ENCODE results near the gene ATP10B. TPM values are rescaled to one million over a fixed set of nuclear protein-coding genes. Genes with fewer than 3 reads are reported as not detected.

Gene ATP10B
- total and polyA plus RNA-seq, 2 experiments from 2014 or later = 2.7 to 5.1 TPM

GRCh38 chr5:160520609-160521391, 331.2 kb downstream of the ATP10B start:
- H3K27me3 ChIP-seq = no peaks in the 10 kb centered on the region
- H3K4me2 ChIP-seq = no peak overlapping the region
- no peaks in the 10 kb centered on the region for H4K20me1 ChIP-seq (ENCODE audit: insufficient read depth, poor library complexity, severe bottlenecking)
- DNase-seq (ENCODE audit: low spot score) = no peak
- no peak overlapping the region for H2AFZ ChIP-seq
- no peaks in the 10 kb centered on the region for H3K79me2 ChIP-seq
- peaks cover 4% of the 10 kb centered on the region for H3K4me1 ChIP-seq (ENCODE audit: insufficient read depth)
- H3K9me2 ChIP-seq (replicated peaks; ENCODE audit: insufficient read depth) = no peaks in the 10 kb centered on the region
- H3K9me3 ChIP-seq (ENCODE audit: low read depth) = no peaks in the 10 kb centered on the region
- H3K27ac ChIP-seq = no peak overlapping the region
- no peaks in the 10 kb centered on the region for H3K36me3 ChIP-seq (replicated peaks; ENCODE audit: insufficient read depth, low read depth)
- TF ChIP-seq EZH2 (IDR thresholded peaks at IDR 0.05; ENCODE audit: borderline replicate concordance) = no peak
- TF ChIP-seq, protein P1, sequence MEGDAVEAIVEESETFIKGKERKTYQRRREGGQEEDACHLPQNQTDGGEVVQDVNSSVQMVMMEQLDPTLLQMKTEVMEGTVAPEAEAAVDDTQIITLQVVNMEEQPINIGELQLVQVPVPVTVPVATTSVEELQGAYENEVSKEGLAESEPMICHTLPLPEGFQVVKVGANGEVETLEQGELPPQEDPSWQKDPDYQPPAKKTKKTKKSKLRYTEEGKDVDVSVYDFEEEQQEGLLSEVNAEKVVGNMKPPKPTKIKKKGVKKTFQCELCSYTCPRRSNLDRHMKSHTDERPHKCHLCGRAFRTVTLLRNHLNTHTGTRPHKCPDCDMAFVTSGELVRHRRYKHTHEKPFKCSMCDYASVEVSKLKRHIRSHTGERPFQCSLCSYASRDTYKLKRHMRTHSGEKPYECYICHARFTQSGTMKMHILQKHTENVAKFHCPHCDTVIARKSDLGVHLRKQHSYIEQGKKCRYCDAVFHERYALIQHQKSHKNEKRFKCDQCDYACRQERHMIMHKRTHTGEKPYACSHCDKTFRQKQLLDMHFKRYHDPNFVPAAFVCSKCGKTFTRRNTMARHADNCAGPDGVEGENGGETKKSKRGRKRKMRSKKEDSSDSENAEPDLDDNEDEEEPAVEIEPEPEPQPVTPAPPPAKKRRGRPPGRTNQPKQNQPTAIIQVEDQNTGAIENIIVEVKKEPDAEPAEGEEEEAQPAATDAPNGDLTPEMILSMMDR (IDR thresholded peaks at IDR 0.05; ENCODE audit: poor library complexity) = no peak
- no peak for TF ChIP-seq EZH2phosphoT487 (IDR thresholded peaks at IDR 0.05; ENCODE audit: low read depth, severe bottlenecking, unreplicated experiment)
- no peak overlapping the region for H3K4me3 ChIP-seq
- 84% methylated on average over 6 of the region's 6 CpGs for WGBS (ENCODE audit: low lambda C conversion rate, missing lambda C conversion rate)

DNA sequence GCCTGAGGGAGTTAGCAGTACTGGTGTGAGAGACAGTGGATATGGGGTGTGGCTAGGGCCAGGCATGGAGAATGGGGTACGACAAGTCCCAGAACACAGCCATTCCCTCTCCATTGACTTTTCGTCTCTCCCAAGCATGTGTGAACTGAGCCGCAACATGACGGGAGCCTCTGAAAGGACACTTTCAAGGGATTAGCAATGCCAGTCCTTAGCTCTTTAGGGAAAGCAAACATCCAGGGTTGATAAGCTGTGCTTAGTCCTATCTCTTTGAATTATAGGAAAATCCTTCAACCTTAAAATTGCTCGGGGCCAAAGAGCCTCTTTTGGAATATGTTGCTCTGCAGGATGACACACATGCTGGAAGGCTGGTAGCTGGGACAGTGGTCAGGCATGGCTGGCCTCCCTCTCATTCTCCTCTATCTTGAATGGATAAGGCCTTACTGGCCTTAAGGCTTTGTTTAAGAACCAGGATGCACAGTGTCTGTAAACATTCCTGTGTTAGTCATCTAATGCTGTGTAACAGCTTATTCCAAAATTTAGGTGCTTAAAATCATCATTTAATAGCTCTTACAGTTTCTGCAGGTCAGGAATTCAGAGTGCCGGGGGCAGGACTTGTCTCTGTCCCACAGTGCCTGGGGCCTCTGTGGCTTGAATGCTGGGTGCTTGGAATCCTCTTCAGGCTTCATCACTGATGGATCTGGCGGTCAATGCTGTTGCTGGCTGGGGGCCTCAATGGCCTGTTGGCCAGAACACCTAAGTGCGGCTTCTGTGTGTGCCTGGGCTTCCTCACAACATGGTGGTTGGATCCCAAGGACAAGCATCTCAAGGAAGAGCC, 335.1 kb downstream of the ATP10B start:
- TF ChIP-seq, protein P1 (IDR thresholded peaks at IDR 0.05; ENCODE audit: poor library complexity) = no peak
- no peak for TF ChIP-seq EZH2phosphoT487 (IDR thresholded peaks at IDR 0.05; ENCODE audit: low read depth, severe bottlenecking, unreplicated experiment)
- no peak for TF ChIP-seq EZH2 (IDR thresholded peaks at IDR 0.05; ENCODE audit: borderline replicate concordance)
- DNase-seq (ENCODE audit: low spot score) = no peak
- Histone ChIP-seq H3K27ac (no peak overlapping the region), H3K4me1 (ENCODE audit: insufficient read depth) (peaks cover 4% of the 10 kb centered on the region), H2AFZ (no peak overlapping the region), H3K36me3 (replicated peaks; ENCODE audit: insufficient read depth, low read depth) (no peaks in the 10 kb centered on the region), H3K27me3 (no peaks in the 10 kb centered on the region), H3K4me2 (no peak overlapping the region), H3K9me3 (ENCODE audit: low read depth) (no peaks in the 10 kb centered on the region), H3K9me2 (replicated peaks; ENCODE audit: insufficient read depth) (no peaks in the 10 kb centered on the region), H4K20me1 (ENCODE audit: insufficient read depth, poor library complexity, severe bottlenecking) (no peaks in the 10 kb centered on the region), H3K4me3 (no peak overlapping the region), H3K79me2 (no peaks in the 10 kb centered on the region)
- WGBS (ENCODE audit: low lambda C conversion rate, missing lambda C conversion rate) = 48% methylated on average over 8 of the region's 8 CpGs

DNA sequence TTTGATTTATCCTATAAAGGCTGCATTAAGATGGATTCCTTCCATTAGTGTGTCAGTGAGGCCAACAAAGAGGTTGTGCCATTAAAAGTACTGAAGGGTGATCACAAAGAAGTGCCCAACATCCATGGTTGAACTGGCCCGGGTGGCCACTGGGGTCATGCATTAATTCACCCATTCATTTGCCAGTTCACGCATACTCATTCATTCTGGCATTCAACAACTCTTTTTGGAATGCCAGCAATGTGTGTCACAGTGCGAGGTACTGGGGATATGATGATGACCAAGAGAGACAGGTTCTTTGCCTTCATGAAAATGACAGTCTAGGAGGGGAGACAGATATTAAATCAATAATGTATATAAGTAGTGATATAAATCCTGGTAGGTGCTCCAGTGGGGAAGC, 337.1 kb downstream of the ATP10B start:
- Histone ChIP-seq H3K4me2 (no peak overlapping the region), H3K27me3 (no peaks in the 10 kb centered on the region), H3K9me3 (ENCODE audit: low read depth) (no peaks in the 10 kb centered on the region), H3K4me3 (no peak overlapping the region), H4K20me1 (ENCODE audit: insufficient read depth, poor library complexity, severe bottlenecking) (no peaks in the 10 kb centered on the region), H2AFZ (no peak overlapping the region), H3K36me3 (replicated peaks; ENCODE audit: insufficient read depth, low read depth) (no peaks in the 10 kb centered on the region), H3K4me1 (ENCODE audit: insufficient read depth) (peaks cover 4% of the 10 kb centered on the region), H3K27ac (no peak overlapping the region), H3K79me2 (no peaks in the 10 kb centered on the region), H3K9me2 (replicated peaks; ENCODE audit: insufficient read depth) (no peaks in the 10 kb centered on the region)
- TF ChIP-seq, protein P1 (IDR thresholded peaks at IDR 0.05; ENCODE audit: poor library complexity) = no peak
- no peak for TF ChIP-seq EZH2 (IDR thresholded peaks at IDR 0.05; ENCODE audit: borderline replicate concordance)
- no peak for TF ChIP-seq EZH2phosphoT487 (IDR thresholded peaks at IDR 0.05; ENCODE audit: low read depth, severe bottlenecking, unreplicated experiment)
- DNase-seq (ENCODE audit: low spot score) = no peak
- 87% methylated on average over 3 of the region's 3 CpGs for WGBS (ENCODE audit: low lambda C conversion rate, missing lambda C conversion rate)

Measured in hepatocyte (in vitro differentiated cells).